Measurements from ENCODE around the gene NDUFA13.
"Not testable (repeated sequence)": the region's sequence is repeated elsewhere in the genome, so short reads cannot be mapped to it uniquely, and the experiment has no call there.

NDUFA13 gene

GRCh38 chr19:19515642-19516519 is at the start of gene NDUFA13:
Gene NDUFA13, plus strand, starts transcription at chr19:19516225. Its CDS starts 14 bp downstream, at chr19:19516239.
- H3K36me3 Mint-ChIP-seq: peaks cover 33% of the 10 kb centered on the region
- no peaks in the 10 kb centered on the region for H3K27me3 Mint-ChIP-seq
- H3K27ac Mint-ChIP-seq: peak within 1 kb of the TSS; percentile 94
- peak within 1 kb of the TSS; percentile 92 for H3K4me3 Mint-ChIP-seq
- H3K9me3 Mint-ChIP-seq: no peaks in the 10 kb centered on the region
- H3K4me1 Mint-ChIP-seq: peaks cover 36% of the 10 kb centered on the region
- CTCF ChIA-PET: interaction anchor here (0.9 to 1.5 kb wide), 4 partner anchors 16 to 155 kb away, joined by 3 to 4 read pairs (median 3); no protein-coding TSS in a partner anchor
- peak; percentile 95 for DNase-seq

- Mint-ChIP-seq H3K4me1 (peaks cover 48% of the 10 kb centered on the region), H3K27me3 (no peaks in the 10 kb centered on the region), H3K36me3 (peaks cover 72% of the 10 kb centered on the region), H3K27ac (peak overlapping the region; percentile 74), H3K9me3 (peaks cover 33% of the 10 kb centered on the region), H3K4me3 (no peak overlapping the region)
- DNase-seq: no peak
- CTCF ChIA-PET: no interaction called here
Measured at GRCh38 chr19:19468424-19469050, 47.5 kb upstream of the NDUFA13 start.

DNA sequence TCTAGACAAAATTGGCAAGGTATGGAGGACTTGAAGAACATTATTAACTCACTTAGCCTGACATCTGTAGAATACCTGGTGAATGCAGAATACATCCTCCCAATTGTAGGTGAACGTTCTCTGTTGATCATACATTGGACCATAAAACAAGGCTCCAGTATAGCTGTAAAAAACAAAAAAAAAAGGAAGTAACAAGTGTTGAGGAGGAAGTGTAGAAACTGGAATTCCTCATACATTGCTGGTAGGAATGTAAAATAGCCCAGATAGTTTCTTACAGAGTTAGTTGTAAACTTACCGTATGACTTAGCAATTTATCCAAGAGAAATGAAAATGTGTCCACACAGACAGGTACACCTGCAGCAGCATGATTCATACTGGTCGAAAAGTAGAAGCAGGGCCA is 45.4 kb upstream of the NDUFA13 start:
- Mint-ChIP-seq H3K36me3 (peaks cover 70% of the 10 kb centered on the region), H3K27ac (peak overlapping the region; percentile 30), H3K4me1 (peaks cover 56% of the 10 kb centered on the region), H3K27me3 (no peaks in the 10 kb centered on the region), H3K4me3 (no peak overlapping the region), H3K9me3 (peaks cover 30% of the 10 kb centered on the region)
- CTCF ChIA-PET: no interaction called here
- no peak for DNase-seq

GRCh38 chr19:19471682-19472081 is 44.3 kb upstream of the NDUFA13 start:
- peaks cover 62% of the 10 kb centered on the region for H3K36me3 Mint-ChIP-seq
- peak overlapping the region; percentile 85 for H3K27ac Mint-ChIP-seq
- CTCF ChIA-PET: no interaction called here

GRCh38 chr19:19472106-19472505 is 43.9 kb upstream of the NDUFA13 start:
- CTCF ChIA-PET, H3K4me3 Mint-ChIP-seq, H3K27me3 Mint-ChIP-seq: not testable (repeated sequence)
- DNase-seq: peak; percentile 38
- H3K27ac Mint-ChIP-seq: peak overlapping the region; percentile 85
- H3K9me3 Mint-ChIP-seq: peaks cover 18% of the 10 kb centered on the region
- H3K4me1 Mint-ChIP-seq: peaks cover 68% of the 10 kb centered on the region
- peaks cover 62% of the 10 kb centered on the region for H3K36me3 Mint-ChIP-seq

More at GRCh38 chr19:19471682-19472081, 44.3 kb upstream of the NDUFA13 start:
- Mint-ChIP-seq H3K4me1 (peaks cover 64% of the 10 kb centered on the region), H3K27me3 (no peaks in the 10 kb centered on the region), H3K4me3 (no peak overlapping the region), H3K9me3 (peaks cover 21% of the 10 kb centered on the region)
- no peak for DNase-seq

GRCh38 chr19:19475015-19475765 is 40.8 kb upstream of the NDUFA13 start:
- no peak for DNase-seq
- H3K9me3 Mint-ChIP-seq: no peaks in the 10 kb centered on the region
- H3K4me3 Mint-ChIP-seq: no peak overlapping the region
- H3K4me1 Mint-ChIP-seq: peaks cover 84% of the 10 kb centered on the region
- no peaks in the 10 kb centered on the region for H3K27me3 Mint-ChIP-seq
- peak overlapping the region; percentile 86 for H3K27ac Mint-ChIP-seq
- CTCF ChIA-PET: interaction anchor here (1.1 to 1.8 kb wide), 6 partner anchors 8 to 108 kb away, joined by 3 to 5 read pairs (median 4); partner anchors contain the start of gene GATAD2A
- H3K36me3 Mint-ChIP-seq: peaks cover 52% of the 10 kb centered on the region

- Mint-ChIP-seq H3K9me3 (no peaks in the 10 kb centered on the region), H3K27ac (peak overlapping the region; percentile 78), H3K4me1 (peaks cover 86% of the 10 kb centered on the region), H3K36me3 (peaks cover 49% of the 10 kb centered on the region), H3K4me3 (no peak overlapping the region), H3K27me3 (no peaks in the 10 kb centered on the region)
- CTCF ChIA-PET: interaction anchor here (0.7 to 1.8 kb wide), 8 partner anchors 9 to 111 kb away, joined by 3 to 5 read pairs (median 4); partner anchors contain the start of gene GATAD2A
- DNase-seq: no peak
Measured at GRCh38 chr19:19475849-19476828, 39.9 kb upstream of the NDUFA13 start.

DNA sequence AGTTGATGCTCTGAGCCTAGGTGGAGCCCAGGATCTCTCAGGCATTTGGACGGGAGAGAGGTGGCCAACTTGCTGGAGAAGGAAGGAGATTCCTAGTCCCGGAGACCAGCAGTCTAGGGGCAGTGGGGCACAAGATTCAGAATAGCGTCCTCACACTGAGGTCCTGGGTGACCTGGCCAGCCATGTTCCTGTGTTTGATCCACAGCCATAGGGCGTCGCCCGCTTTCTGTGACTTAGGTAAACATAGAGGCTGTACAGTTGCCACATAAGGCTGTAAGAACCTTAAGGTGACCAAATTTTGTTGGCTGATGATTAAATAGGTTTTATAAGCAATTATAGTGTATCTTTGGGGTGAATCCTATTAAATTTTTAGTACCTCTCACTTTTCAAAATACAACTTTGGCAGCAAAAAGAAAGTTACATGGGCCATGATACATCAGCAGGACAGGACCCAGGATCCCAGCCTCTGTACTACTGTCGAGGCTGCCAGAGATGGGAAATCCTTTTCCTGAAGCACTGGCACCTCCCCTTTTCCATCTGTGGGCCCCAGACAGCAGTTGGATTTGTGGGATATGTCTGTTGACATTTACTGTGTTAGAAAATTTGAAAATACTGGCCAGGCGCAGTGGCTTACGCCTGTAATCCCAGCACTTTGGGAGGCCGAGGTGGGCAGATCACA is 38.2 kb upstream of the NDUFA13 start:
- CTCF ChIA-PET: interaction anchor here (1.2 kb wide), 1 partner anchor 66 kb away, joined by 7 read pairs; no protein-coding TSS in a partner anchor

DNA sequence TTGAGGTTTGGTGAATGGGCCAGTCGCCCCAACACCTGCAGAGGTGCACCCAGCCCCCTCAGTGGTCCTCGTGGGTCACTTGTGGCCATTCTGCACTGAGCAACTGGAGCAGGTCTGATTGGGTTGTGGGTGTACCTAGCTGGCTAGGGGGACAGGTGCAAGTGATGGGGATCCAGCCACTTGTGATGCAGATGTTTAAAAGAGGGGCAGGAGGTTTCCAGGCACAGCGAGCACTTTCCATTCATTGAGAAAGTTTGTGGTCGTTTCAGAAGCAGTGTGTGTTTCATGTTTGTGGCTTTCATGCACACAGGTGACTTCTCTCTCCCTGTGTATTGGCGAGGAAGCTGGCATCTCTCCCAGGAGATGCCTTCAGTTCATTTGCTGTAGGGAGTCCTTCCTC is 35.3 kb upstream of the NDUFA13 start:
- no peaks in the 10 kb centered on the region for H3K27me3 Mint-ChIP-seq
- peak; percentile 33 for DNase-seq
- peak overlapping the region; percentile 51 for H3K27ac Mint-ChIP-seq
- H3K4me1 Mint-ChIP-seq: peaks cover 59% of the 10 kb centered on the region
- CTCF ChIA-PET: interaction anchor here (1.6 kb wide), 1 partner anchor 10 kb away, joined by 9 read pairs; no protein-coding TSS in a partner anchor
- H3K4me3 Mint-ChIP-seq: no peak overlapping the region
- no peaks in the 10 kb centered on the region for H3K9me3 Mint-ChIP-seq
- H3K36me3 Mint-ChIP-seq: peaks cover 37% of the 10 kb centered on the region

More for the DNA sequence above, 38.2 kb upstream of the NDUFA13 start:
- no peak for DNase-seq
- Mint-ChIP-seq H3K4me1 (peaks cover 77% of the 10 kb centered on the region), H3K27ac (peak overlapping the region; percentile 45), H3K36me3 (peaks cover 39% of the 10 kb centered on the region), H3K27me3 (no peaks in the 10 kb centered on the region), H3K9me3 (no peaks in the 10 kb centered on the region), H3K4me3 (no peak overlapping the region)

GRCh38 chr19:19482809-19483596 is 33.0 kb upstream of the NDUFA13 start:
- no peak overlapping the region for H3K27ac Mint-ChIP-seq
- CTCF ChIA-PET: interaction anchor here (0.7 to 1.0 kb wide), 2 partner anchors 9 to 31 kb away, joined by 3 read pairs; no protein-coding TSS in a partner anchor

GRCh38 chr19:19485161-19485997 is 30.6 kb upstream of the NDUFA13 start:
- Mint-ChIP-seq H3K27ac (peak overlapping the region; percentile 84), H3K36me3 (peaks cover 27% of the 10 kb centered on the region), H3K4me1 (peaks cover 67% of the 10 kb centered on the region), H3K27me3 (no peaks in the 10 kb centered on the region), H3K9me3 (no peaks in the 10 kb centered on the region), H3K4me3 (no peak overlapping the region)
- CTCF ChIA-PET: no interaction called here
- DNase-seq: no peak

More at GRCh38 chr19:19482809-19483596, 33.0 kb upstream of the NDUFA13 start:
- H3K36me3 Mint-ChIP-seq: peaks cover 32% of the 10 kb centered on the region
- peaks cover 57% of the 10 kb centered on the region for H3K4me1 Mint-ChIP-seq
- no peak overlapping the region for H3K4me3 Mint-ChIP-seq
- DNase-seq: no peak
- H3K9me3 Mint-ChIP-seq: no peaks in the 10 kb centered on the region
- H3K27me3 Mint-ChIP-seq: no peaks in the 10 kb centered on the region

Measured in activated naive CD4-positive, alpha-beta T cell treated with anti-CD3 and anti-CD28 coated beads, Interleukin-2, amount 10 ng/mL, durations not matched to agents 7 days and 5 days (primary cell).